DND-41 (cell line): ENCODE data around the gene ARHGAP22.

Experiments
- ATAC-seq: fragments of 200-7000 bp; cut with Tn5 transposase; 3 replicates; pipeline ENCODE4 v1.9.1; 2021; ENCODE audit warnings: low read depth; ENCODE audit not compliant: insufficient read depth
- DNase-seq: peaks from one replicate; pipeline ENCODE4 v3.0.0-alpha.2; 2020
- H2AFZ ChIP-seq: 2 replicates; pipeline ENCODE4 v1.6.0; 2012; ENCODE audit warnings: low read depth, low read length
- H3K27ac ChIP-seq: 2 replicates; pipeline ENCODE4 v1.5.1; 2012; ENCODE audit warnings: low read length, inconsistent platforms
- H3K27me3 ChIP-seq: fragments of 200-600 bp; sonication (generic); 2 replicates; pipeline ENCODE4 v1.6.0; 2012; ENCODE audit warnings: low read length, mild to moderate bottlenecking, inconsistent platforms; ENCODE audit not compliant: insufficient read depth, poor library complexity
- H3K36me3 ChIP-seq: 2 replicates; pipeline ENCODE4 v1.5.1; 2012; ENCODE audit warnings: low read length, inconsistent platforms; ENCODE audit not compliant: insufficient read depth
- H3K4me1 ChIP-seq: 2 replicates; pipeline ENCODE4 v1.5.1; 2012; ENCODE audit warnings: mild to moderate bottlenecking, low read length; ENCODE audit not compliant: insufficient read depth
- H3K4me2 ChIP-seq: 2 replicates; pipeline ENCODE4 v1.6.0; 2012; ENCODE audit warnings: mild to moderate bottlenecking, moderate library complexity, low read length, inconsistent platforms; ENCODE audit not compliant: insufficient read depth
- H3K4me3 ChIP-seq, 2 experiments: fragments of 200-600 bp in 1 of 2; shearing (Covaris generic) in 1 of 2; 2 replicates each; pipeline ENCODE4 v1.5.1; 2012 to 2016; ENCODE audit warnings: inconsistent platforms in 2 of 2, low read length in 2 of 2, mild to moderate bottlenecking in 2 of 2, low read depth in 1 of 2, moderate library complexity in 1 of 2
- H3K79me2 ChIP-seq: 2 replicates; pipeline ENCODE4 v1.6.0; 2012; ENCODE audit warnings: low read length, inconsistent platforms; ENCODE audit not compliant: insufficient read depth
- H3K9ac ChIP-seq: 2 replicates; pipeline ENCODE4 v1.6.0; 2012; ENCODE audit warnings: low read depth, mild to moderate bottlenecking, inconsistent platforms, low read length, moderate library complexity
- H3K9me3 ChIP-seq: 2 replicates; pipeline ENCODE4 v1.5.1; 2012; ENCODE audit warnings: low read length, moderate library complexity, mild to moderate bottlenecking, inconsistent platforms; ENCODE audit not compliant: insufficient read depth, severe bottlenecking
- H4K20me1 ChIP-seq: 2 replicates; pipeline ENCODE4 v1.6.0; 2012; ENCODE audit warnings: low read length; ENCODE audit not compliant: insufficient read depth
- EZH2 ChIP-seq: IDR thresholded peaks from 3 replicates; pipeline ENCODE4 v1.6.1; 2012; ENCODE audit warnings: borderline replicate concordance, low read depth, mild to moderate bottlenecking, moderate library complexity, low read length, inconsistent platforms; ENCODE audit not compliant: severe bottlenecking
- TF ChIP-seq, protein P1 (sequence below): IDR thresholded peaks from 2 replicates; pipeline ENCODE4 v1.5.1; 2012; ENCODE audit warnings: borderline replicate concordance, low read length, moderate library complexity, mild to moderate bottlenecking; ENCODE audit not compliant: poor library complexity, severe bottlenecking; ENCODE audit errors: extremely low read depth

ARHGAP22 gene

DNA sequence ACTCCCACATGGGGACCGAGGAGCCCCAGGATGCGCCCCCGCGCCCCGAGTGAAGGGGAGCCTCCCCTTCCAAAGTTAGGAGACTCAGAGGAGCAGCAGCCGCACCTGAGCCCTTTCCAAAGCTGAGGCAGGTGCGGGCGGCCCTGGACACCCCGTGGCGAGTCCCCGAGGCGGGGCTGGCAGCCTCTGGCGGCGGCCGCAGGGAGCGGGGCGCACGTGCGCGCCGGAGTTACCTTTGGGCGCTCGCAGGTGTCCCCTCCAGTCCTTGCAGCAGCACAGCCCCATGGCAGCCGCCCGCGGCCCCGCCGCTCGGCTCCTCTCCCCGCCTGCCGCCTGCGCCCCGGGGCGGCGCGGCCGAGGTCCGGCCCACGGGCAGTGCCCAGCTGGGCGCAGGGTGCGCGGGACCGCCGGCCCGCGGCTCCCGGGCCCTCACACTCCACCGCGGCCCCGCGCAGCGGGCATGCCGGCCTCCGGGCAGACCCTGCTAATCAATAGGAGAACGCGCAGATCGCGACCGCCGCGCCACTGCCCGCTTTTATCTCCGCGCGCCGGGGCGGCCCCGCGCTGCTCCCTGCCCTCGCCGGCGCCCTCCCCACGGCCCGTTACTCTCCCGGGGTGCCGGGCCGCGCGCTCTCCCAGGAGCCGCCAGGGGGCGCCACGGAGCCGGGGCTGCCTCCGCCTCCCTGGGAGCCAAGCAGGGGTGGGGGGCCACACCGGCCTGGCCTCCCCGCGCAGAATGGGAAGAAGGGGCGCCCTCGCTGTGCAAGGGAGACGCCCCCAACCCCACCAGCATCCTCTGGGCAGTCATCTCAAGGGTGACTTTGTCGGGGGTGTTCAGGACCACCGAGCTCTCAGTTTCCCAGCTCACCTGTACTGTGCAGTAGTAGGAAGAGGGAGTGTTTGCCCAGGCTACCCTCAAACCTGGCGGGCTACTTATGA, 80.8 kb downstream of the ARHGAP22 start:
- no peak overlapping the region for H3K4me2 ChIP-seq
- no peak overlapping the region for H2AFZ ChIP-seq
- H3K9ac ChIP-seq = no peak overlapping the region
- no peaks in the 10 kb centered on the region for H3K79me2 ChIP-seq
- H3K27ac ChIP-seq = no peak overlapping the region
- H3K4me3 ChIP-seq = no peak overlapping the region
- H3K27me3 ChIP-seq = no peaks in the 10 kb centered on the region
- no peaks in the 10 kb centered on the region for H3K36me3 ChIP-seq
- H3K9me3 ChIP-seq = no peaks in the 10 kb centered on the region
- no peaks in the 10 kb centered on the region for H3K4me1 ChIP-seq
- no peak for TF ChIP-seq EZH2
- TF ChIP-seq, protein P1, sequence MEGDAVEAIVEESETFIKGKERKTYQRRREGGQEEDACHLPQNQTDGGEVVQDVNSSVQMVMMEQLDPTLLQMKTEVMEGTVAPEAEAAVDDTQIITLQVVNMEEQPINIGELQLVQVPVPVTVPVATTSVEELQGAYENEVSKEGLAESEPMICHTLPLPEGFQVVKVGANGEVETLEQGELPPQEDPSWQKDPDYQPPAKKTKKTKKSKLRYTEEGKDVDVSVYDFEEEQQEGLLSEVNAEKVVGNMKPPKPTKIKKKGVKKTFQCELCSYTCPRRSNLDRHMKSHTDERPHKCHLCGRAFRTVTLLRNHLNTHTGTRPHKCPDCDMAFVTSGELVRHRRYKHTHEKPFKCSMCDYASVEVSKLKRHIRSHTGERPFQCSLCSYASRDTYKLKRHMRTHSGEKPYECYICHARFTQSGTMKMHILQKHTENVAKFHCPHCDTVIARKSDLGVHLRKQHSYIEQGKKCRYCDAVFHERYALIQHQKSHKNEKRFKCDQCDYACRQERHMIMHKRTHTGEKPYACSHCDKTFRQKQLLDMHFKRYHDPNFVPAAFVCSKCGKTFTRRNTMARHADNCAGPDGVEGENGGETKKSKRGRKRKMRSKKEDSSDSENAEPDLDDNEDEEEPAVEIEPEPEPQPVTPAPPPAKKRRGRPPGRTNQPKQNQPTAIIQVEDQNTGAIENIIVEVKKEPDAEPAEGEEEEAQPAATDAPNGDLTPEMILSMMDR = no peak
- DNase-seq (no peak), ATAC-seq (no peak)
- no peaks in the 10 kb centered on the region for H4K20me1 ChIP-seq

DNA sequence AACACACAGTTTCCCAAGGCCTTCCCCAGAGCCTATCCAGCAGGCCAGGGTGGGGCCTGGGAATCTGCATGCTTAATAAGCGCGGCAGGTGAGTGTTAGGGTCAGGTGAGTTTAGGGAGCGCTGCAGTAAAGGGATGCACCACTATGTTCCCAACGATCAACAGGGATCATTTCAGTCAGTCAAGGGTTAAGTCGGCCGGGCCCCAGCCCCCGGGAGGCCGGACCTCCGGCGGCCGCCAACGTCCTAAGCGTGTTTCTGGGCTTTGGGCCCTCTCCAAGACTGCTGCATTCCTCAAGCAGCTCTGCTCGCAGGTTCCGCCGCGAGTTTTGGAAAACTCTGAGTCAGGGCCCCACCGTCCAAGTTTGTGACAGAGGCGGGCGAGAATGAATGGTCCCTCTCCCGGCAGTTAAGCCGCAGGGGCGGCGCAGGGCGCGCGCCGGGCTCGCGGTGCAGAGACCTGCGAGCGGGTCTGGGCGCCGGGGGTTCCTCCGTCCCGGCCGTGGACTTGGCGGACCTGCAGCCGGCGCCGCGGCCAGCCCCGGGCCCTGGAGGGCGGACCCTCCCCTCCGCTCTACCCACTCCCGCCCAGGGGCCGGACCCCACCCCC, 81.6 kb downstream of the ARHGAP22 start:
- H4K20me1 ChIP-seq = no peaks in the 10 kb centered on the region
- TF ChIP-seq, protein P1 = no peak
- no peak for TF ChIP-seq EZH2

DNA sequence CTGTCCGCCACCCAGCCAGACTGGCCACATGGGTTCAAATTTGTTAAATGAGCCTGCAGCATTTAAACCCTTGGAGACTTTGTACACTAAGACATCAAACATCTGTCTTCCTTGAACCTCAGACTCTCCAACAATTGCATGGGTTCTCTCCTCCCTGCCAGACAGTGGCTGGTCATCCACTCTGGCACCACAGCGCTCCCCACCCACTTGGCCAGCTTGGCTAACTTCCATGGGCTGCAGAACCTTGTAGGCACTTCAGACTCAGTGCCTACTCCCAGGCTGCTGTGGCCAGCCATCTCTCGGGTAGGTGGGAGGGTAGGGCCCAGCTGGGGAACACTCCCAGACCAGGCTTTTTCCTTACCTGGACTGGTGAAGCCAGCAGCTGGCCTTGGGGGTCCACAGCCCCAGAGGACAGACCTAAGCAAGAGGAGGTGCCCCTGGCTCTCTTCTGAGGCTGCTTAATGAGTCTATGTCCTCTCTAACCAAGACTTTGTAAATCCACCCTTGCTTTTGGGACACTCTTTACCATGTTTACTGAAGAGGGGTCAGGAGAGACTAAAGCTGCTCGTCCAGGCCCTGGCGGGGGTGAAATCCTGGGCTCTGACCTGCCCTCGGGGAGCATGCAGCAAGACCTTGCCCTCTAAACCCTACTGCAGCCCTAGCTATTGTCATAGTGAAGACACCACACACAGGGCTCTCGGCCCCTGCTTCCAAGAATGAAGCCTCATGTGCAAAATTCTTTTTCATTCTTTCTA, 82.7 kb downstream of the ARHGAP22 start:
- Histone ChIP-seq H3K9ac (no peak overlapping the region), H3K4me1 (no peaks in the 10 kb centered on the region), H3K27me3 (no peaks in the 10 kb centered on the region), H3K27ac (no peak overlapping the region), H3K4me2 (no peak overlapping the region), H3K36me3 (no peaks in the 10 kb centered on the region), H4K20me1 (no peaks in the 10 kb centered on the region), H2AFZ (no peak overlapping the region), H3K9me3 (no peaks in the 10 kb centered on the region), H3K79me2 (no peaks in the 10 kb centered on the region), H3K4me3 (no peak overlapping the region)
- no peak for DNase-seq
- no peak for ATAC-seq
- no peak for TF ChIP-seq EZH2
- TF ChIP-seq, protein P1 = no peak

More for the DNA sequence above, 81.6 kb downstream of the ARHGAP22 start:
- H2AFZ ChIP-seq = no peak overlapping the region
- H3K79me2 ChIP-seq = no peaks in the 10 kb centered on the region
- DNase-seq = no peak
- no peaks in the 10 kb centered on the region for H3K36me3 ChIP-seq
- no peaks in the 10 kb centered on the region for H3K9me3 ChIP-seq
- ATAC-seq = no peak
- H3K9ac ChIP-seq = no peak overlapping the region
- no peaks in the 10 kb centered on the region for H3K27me3 ChIP-seq
- H3K4me2 ChIP-seq = no peak overlapping the region
- no peak overlapping the region for H3K4me3 ChIP-seq
- H3K27ac ChIP-seq = no peak overlapping the region
- H3K4me1 ChIP-seq = no peaks in the 10 kb centered on the region
